Kidney (tissue), 14 donors: Measurements from ENCODE around the gene GCK. TPM values are rescaled to one million over a fixed set of nuclear protein-coding genes. Genes with fewer than 3 reads are reported as not detected.

ENCODE experiments used
- DNase-seq, 5 donors: peaks; one replicate each; pipeline ENCODE4 v3.0.0-alpha.2; 2013 to 2020
- FAIRE-seq: peaks from 2 replicates; lab custom pipeline; 2012; peaks lifted over from hg19 to GRCh38; lab: Jason Lieb, UNC
- H3K27ac ChIP-seq, 2 donors: one replicate each; pipeline ENCODE4 v1.7.0; 2013; ENCODE audit warnings: low read depth in 2 of 2, low read length in 2 of 2, inconsistent platforms in 1 of 2
- H3K27me3 ChIP-seq: one replicate; pipeline ENCODE4 v1.7.1; 2013; ENCODE audit warnings: low read length, inconsistent platforms; ENCODE audit not compliant: control insufficient read depth, insufficient read depth
- H3K36me3 ChIP-seq, 3 donors: one replicate each; pipeline versions ENCODE4 v1.7.0 to v1.7.1; 2013; ENCODE audit warnings: low read length in 3 of 3, control low read depth in 1 of 3, inconsistent platforms in 1 of 3; ENCODE audit not compliant: insufficient read depth in 3 of 3, control insufficient read depth in 2 of 3
- H3K4me1 ChIP-seq, 3 donors: one replicate each; pipeline versions ENCODE4 v1.7.0 to v1.7.1; 2013; ENCODE audit warnings: low read length in 3 of 3, inconsistent platforms in 1 of 3, low read depth in 1 of 3; ENCODE audit not compliant: control insufficient read depth in 2 of 3, insufficient read depth in 2 of 3
- H3K4me3 ChIP-seq, 3 donors: one replicate each; pipeline versions ENCODE4 v1.7.0 to v1.8.1; 2013; ENCODE audit warnings: low read length in 3 of 3, control low read depth in 1 of 3, inconsistent platforms in 1 of 3
- H3K9ac ChIP-seq, 3 donors: one replicate each; pipeline versions ENCODE4 v1.7.0 to v1.7.1; 2013; ENCODE audit warnings: low read length in 3 of 3, control low read depth in 1 of 3, inconsistent platforms in 1 of 3
- H3K9me3 ChIP-seq, 3 donors: one replicate each; pipeline versions ENCODE4 v1.7.0 to v1.7.1; 2013; ENCODE audit warnings: low read length in 3 of 3, control low read depth in 1 of 3, inconsistent platforms in 1 of 3; ENCODE audit not compliant: control insufficient read depth in 2 of 3, insufficient read depth in 1 of 3
- intact Hi-C: fragments of 100-400 bp; cut with DNase I; formaldehyde crosslinking; loops from one replicate; pipeline ENCODE4 v1.11.1; 2022
- polyA plus RNA-seq: library from polyadenylated mRNA; stranded (reverse); fragments of 350-450 nt; fragmentation: Illumina TruSeq; extraction: RNeasy Lipid Tissue Mini Kit (QIAGEN cat#74804); gene quantifications from one replicate; pipeline ENCODE4 v1.2.3, GENCODE V29; 2014; ENCODE audit warnings: low read depth, low replicate concordance; ENCODE audit not compliant: insufficient read depth
- total RNA-seq: library from RNA; stranded (reverse); fragmentation: NEBNext Ultra II Directional; extraction: Animal tissue kit (Norgen Biotek cat#: 25700); gene quantifications from one replicate; pipeline ENCODE4 v1.2.1, GENCODE V29; 2021
- TF ChIP-seq, protein P1 (sequence below): IDR thresholded peaks from 3 replicates; pipeline ENCODE4 v1.5.1; 2012; ENCODE audit warnings: mild to moderate bottlenecking, moderate library complexity, borderline replicate concordance; ENCODE audit not compliant: insufficient read depth; ENCODE audit errors: extremely low read depth
- donor health status: control.
- donor health status: control.
- donor health status: control.
- donor health status: control.
- donor health status: control.
- donor health status: DM: yes; HTN: yes; CAD: no.
- donor health status: Normal renal cell carcinoma (clear cell type).

The GCK gene
- total and polyA plus RNA-seq, 2 donors from 2014 or later: 0.25 to 1.0 TPM

DNA sequence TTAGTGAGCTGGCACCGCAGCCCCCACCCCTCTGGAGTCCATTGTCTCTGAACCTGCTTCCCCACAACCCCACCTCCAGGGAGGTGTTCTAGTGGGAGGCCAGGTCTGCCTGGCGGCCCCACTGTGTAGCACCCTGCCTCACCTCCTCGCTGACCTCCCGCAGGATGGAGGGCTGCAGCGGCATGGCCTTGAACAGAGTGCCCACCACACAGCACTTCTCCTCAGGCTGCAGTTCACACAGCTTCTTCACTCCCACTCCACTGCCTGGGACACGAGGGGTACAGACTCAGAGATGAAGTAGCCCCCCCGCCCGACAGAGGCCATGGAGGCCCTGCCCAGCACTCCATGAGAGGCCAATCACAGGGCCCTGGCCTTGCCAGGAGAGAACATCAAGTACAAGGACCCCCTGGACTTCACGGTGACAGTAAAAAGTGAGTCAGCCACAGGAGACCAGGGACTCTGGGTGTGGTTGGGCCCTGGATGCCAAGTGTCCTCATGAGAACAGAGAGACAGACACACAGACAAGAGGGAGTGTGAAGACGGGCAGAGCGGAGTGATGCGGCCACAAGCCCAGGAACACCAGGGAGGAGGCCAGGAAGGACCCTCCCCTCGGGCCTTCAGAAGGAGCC, 71.3 kb downstream of the GCK start:
- TF ChIP-seq, protein P1, sequence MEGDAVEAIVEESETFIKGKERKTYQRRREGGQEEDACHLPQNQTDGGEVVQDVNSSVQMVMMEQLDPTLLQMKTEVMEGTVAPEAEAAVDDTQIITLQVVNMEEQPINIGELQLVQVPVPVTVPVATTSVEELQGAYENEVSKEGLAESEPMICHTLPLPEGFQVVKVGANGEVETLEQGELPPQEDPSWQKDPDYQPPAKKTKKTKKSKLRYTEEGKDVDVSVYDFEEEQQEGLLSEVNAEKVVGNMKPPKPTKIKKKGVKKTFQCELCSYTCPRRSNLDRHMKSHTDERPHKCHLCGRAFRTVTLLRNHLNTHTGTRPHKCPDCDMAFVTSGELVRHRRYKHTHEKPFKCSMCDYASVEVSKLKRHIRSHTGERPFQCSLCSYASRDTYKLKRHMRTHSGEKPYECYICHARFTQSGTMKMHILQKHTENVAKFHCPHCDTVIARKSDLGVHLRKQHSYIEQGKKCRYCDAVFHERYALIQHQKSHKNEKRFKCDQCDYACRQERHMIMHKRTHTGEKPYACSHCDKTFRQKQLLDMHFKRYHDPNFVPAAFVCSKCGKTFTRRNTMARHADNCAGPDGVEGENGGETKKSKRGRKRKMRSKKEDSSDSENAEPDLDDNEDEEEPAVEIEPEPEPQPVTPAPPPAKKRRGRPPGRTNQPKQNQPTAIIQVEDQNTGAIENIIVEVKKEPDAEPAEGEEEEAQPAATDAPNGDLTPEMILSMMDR: no peak
- no peak overlapping the region for H3K9ac ChIP-seq
- FAIRE-seq (no peak), DNase-seq (peak in 1 of 5 donors; percentile 63)
- H3K27me3 ChIP-seq: no peaks in the 10 kb centered on the region
- H3K4me1 ChIP-seq: peaks cover 0 to 4% (median 4%) of the 10 kb centered on the region in 3 donors
- no peak overlapping the region for H3K27ac ChIP-seq
- intact Hi-C loops: no loop called here
- H3K36me3 ChIP-seq: peaks cover 0 to 6% (median 4%) of the 10 kb centered on the region in 3 donors
- no peaks in the 10 kb centered on the region for H3K9me3 ChIP-seq
- no peak overlapping the region for H3K4me3 ChIP-seq

DNA sequence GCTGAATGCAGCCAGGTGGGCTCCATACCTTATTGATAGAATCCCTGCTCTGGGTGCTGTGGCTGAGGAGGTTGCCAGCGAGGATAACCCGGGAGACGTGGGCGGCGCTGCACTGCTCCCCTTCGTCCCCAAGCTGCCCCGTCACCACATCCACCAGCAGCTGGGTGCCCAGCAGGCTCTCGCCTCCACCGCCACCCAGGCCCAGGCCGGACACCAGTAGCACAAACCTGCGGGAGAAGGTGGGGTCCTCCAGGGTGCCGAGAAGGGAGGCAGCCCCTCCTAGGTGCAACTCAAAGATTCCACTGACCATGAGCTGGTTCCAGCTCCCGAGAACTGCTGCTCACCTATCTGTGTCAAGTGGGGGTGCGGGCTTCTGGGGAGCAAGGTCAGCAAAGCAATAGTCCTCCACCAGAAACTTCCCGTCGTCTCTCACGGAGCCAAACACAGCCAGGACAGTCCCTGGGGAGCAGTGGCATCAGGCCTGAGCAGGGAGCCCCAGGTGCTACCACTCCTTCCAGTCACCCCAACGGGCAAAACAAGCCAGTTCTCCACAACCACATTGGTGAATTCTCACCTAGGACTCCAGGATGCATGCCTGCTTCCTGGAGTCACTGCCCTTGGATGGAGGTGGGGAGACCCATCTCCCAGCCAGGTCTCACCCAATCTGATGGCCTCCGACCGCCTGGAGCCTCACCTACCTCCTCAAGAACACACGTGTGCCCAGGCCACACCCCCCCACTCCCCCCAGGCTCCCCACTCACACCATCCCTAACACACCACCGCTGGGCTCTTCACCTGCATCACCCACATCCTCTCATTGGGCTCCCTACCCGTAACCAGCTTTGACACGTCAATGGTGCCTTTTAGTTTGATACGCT, 72.2 kb downstream of the GCK start:
- H3K4me1 ChIP-seq: no peaks in the 10 kb centered on the region
- no peak for FAIRE-seq
- DNase-seq: peak in 1 of 5 donors; percentile 24
- intact Hi-C loops: no loop called here
- H3K4me3 ChIP-seq: no peak overlapping the region
- peaks cover 0 to 6% (median 4%) of the 10 kb centered on the region in 3 donors for H3K36me3 ChIP-seq
- H3K9me3 ChIP-seq: no peaks in the 10 kb centered on the region
- TF ChIP-seq, protein P1: no peak
- H3K27me3 ChIP-seq: no peaks in the 10 kb centered on the region
- no peak overlapping the region for H3K27ac ChIP-seq
- H3K9ac ChIP-seq: no peak overlapping the region

DNA sequence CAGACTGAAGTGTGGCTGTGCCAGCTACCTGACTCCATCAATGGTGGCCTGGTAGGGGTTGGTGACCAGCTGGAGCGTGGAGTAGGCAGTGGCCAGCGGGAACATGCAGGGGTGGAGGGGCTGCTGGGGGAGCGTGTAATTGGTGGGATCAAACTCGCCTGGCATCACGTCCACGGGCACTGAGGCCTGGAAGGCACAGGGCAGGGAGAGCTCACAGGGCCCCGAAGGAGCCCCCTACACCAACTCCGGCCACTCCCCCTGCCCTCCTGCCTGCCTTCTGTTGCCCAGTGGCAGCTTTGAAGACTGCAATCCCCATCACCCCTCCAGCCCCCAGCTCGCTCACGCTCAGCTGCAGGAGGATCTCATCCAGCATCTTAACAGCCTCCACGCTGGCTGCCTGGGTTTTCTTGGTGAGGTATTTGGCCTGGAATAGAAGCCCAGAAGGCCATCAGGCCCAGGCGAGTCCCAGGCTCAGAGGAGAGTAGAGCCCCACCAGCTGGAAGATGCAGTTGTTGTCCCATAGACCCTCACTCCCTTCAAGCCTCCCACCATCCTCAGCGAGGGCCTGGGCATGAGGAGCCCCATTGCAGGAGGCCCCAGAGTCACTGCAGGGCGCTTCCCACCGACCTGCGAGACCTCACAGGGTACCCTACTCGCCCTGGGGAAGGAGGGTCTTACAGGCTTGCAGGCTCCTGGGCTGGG, 73.0 kb downstream of the GCK start:
- FAIRE-seq (no peak), DNase-seq (peak in 1 of 5 donors; percentile 60)
- intact Hi-C loops: no loop called here
- Histone ChIP-seq H3K4me3 (no peak overlapping the region), H3K36me3 (peaks cover 0 to 6% (median 4%) of the 10 kb centered on the region in 3 donors), H3K9me3 (no peaks in the 10 kb centered on the region), H3K27me3 (no peaks in the 10 kb centered on the region), H3K9ac (no peak overlapping the region), H3K27ac (no peak overlapping the region), H3K4me1 (no peaks in the 10 kb centered on the region)
- TF ChIP-seq, protein P1: no peak
